Loucy (cell line): ENCODE results near the gene ATXN2.

Experiments
- H2AFZ ChIP-seq: fragments of 200-600 bp; sonication (generic); 2 replicates; pipeline ENCODE4 v1.6.0; 2016; ENCODE audit warnings: antibody characterized with exemption, mild to moderate bottlenecking, low read length, moderate library complexity
- H3F3A ChIP-seq: fragments of 200-600 bp; 2 replicates; pipeline ENCODE4 v1.6.0; 2016; ENCODE audit warnings: antibody characterized with exemption, low read depth, mild to moderate bottlenecking
- H3K27me3 ChIP-seq: fragments of 200-600 bp; sonication (generic); 2 replicates; pipeline ENCODE4 v1.6.1; 2014; ENCODE audit warnings: low read length, mild to moderate bottlenecking; ENCODE audit not compliant: insufficient read depth, poor library complexity, severe bottlenecking
- H3K36me3 ChIP-seq: fragments of 200-600 bp; sonication (generic); 2 replicates; pipeline ENCODE4 v1.6.1; 2016; ENCODE audit warnings: low read length; ENCODE audit not compliant: insufficient read depth
- H3K4me1 ChIP-seq: fragments of 200-600 bp; sonication (generic); 2 replicates; pipeline ENCODE4 v1.5.1; 2014; ENCODE audit warnings: low read length, mild to moderate bottlenecking; ENCODE audit not compliant: insufficient read depth, poor library complexity, severe bottlenecking
- H3K4me2 ChIP-seq: fragments of 200-600 bp; sonication (generic); 2 replicates; pipeline ENCODE4 v1.6.0; 2014; ENCODE audit warnings: antibody characterized with exemption, low read length, low read depth, mild to moderate bottlenecking; ENCODE audit not compliant: poor library complexity, severe bottlenecking
- H3K4me3 ChIP-seq: fragments of 200-600 bp; sonication (generic); 2 replicates; pipeline ENCODE4 v1.5.1; 2014; ENCODE audit warnings: low read length, mild to moderate bottlenecking, mixed read lengths; ENCODE audit not compliant: poor library complexity, severe bottlenecking
- H3K79me2 ChIP-seq: fragments of 200-600 bp; sonication (generic); 2 replicates; pipeline ENCODE4 v1.6.1; 2014; ENCODE audit warnings: low read length; ENCODE audit not compliant: insufficient read depth
- H3K9ac ChIP-seq: fragments of 200-600 bp; sonication (generic); 2 replicates; pipeline ENCODE4 v1.6.0; 2014; ENCODE audit warnings: mild to moderate bottlenecking, low read depth, low read length, moderate library complexity; ENCODE audit not compliant: poor library complexity, severe bottlenecking
- H3K9me2 ChIP-seq: fragments of 200-600 bp; sonication (generic); replicated peaks from 2 replicates; pipeline ENCODE4 v1.6.1; 2016; ENCODE audit warnings: low read depth, low read length, mixed read lengths
- H3K9me3 ChIP-seq: fragments of 200-600 bp; sonication (generic); 2 replicates; pipeline ENCODE4 v1.6.1; 2014; ENCODE audit warnings: mild to moderate bottlenecking, antibody characterized with exemption, low read length, low read depth; ENCODE audit not compliant: insufficient read depth
- H4K20me1 ChIP-seq: fragments of 200-600 bp; sonication (generic); 2 replicates; pipeline ENCODE4 v1.6.0; 2014; ENCODE audit warnings: antibody characterized with exemption, low read length, mild to moderate bottlenecking; ENCODE audit not compliant: insufficient read depth, poor library complexity, severe bottlenecking
- CTCF ChIP-seq: fragments of 200-600 bp; sonication (generic); conservative IDR thresholded peaks from 2 replicates; pipeline ENCODE4 v1.5.1; 2014; ENCODE audit warnings: mild to moderate bottlenecking, antibody characterized with exemption, low read length
- EZH2phosphoT487 ChIP-seq: fragments of 200-600 bp; IDR thresholded peaks from 2 replicates; pipeline ENCODE4 v1.6.1; 2018; ENCODE audit warnings: antibody characterized with exemption, mild to moderate bottlenecking, moderate library complexity, borderline replicate concordance

Gene ATXN2

GRCh38 chr12:111455448-111456320 lies 143.4 kb downstream of the ATXN2 start:
- TF ChIP-seq CTCF = no peak
- no peak for TF ChIP-seq EZH2phosphoT487
- H3K36me3 ChIP-seq = peaks cover 70% of the 10 kb centered on the region
- no peaks in the 10 kb centered on the region for H3K9me3 ChIP-seq
- H3K27me3 ChIP-seq = no peaks in the 10 kb centered on the region
- no peak overlapping the region for H3K4me3 ChIP-seq
- no peaks in the 10 kb centered on the region for H3K9me2 ChIP-seq
- H3K4me2 ChIP-seq = no peak overlapping the region
- no peaks in the 10 kb centered on the region for H3K4me1 ChIP-seq
- H3F3A ChIP-seq = peaks cover 2% of the 10 kb centered on the region; the same call in 1 of the 2 replicates
- no peak overlapping the region for H3K9ac ChIP-seq
- peaks cover 3% of the 10 kb centered on the region; the same call in 1 of the 2 replicates for H3K79me2 ChIP-seq
- H2AFZ ChIP-seq = no peak overlapping the region
- H4K20me1 ChIP-seq = no peaks in the 10 kb centered on the region

GRCh38 chr12:111454716-111455447 lies 144.2 kb downstream of the ATXN2 start:
- no peak overlapping the region for H3K9ac ChIP-seq
- H3K4me1 ChIP-seq = no peaks in the 10 kb centered on the region
- H4K20me1 ChIP-seq = no peaks in the 10 kb centered on the region
- no peak overlapping the region for H2AFZ ChIP-seq
- H3K9me2 ChIP-seq = no peaks in the 10 kb centered on the region
- no peak overlapping the region for H3K4me2 ChIP-seq
- TF ChIP-seq EZH2phosphoT487 = no peak
- no peak for TF ChIP-seq CTCF
- no peaks in the 10 kb centered on the region for H3K9me3 ChIP-seq
- H3K36me3 ChIP-seq = peaks cover 74% of the 10 kb centered on the region
- no peak overlapping the region for H3K4me3 ChIP-seq
- H3K79me2 ChIP-seq = peaks cover 4% of the 10 kb centered on the region; the same call in 1 of the 2 replicates
- H3F3A ChIP-seq = peaks cover 2% of the 10 kb centered on the region; the same call in 1 of the 2 replicates
- H3K27me3 ChIP-seq = no peaks in the 10 kb centered on the region

- peaks cover 2% of the 10 kb centered on the region; the same call in 1 of the 2 replicates for H3F3A ChIP-seq
- H2AFZ ChIP-seq = no peak overlapping the region
- no peaks in the 10 kb centered on the region for H3K4me1 ChIP-seq
- peaks cover 80% of the 10 kb centered on the region for H3K36me3 ChIP-seq
- H3K79me2 ChIP-seq = peaks cover 4% of the 10 kb centered on the region; the same call in 1 of the 2 replicates
- no peak overlapping the region for H3K4me2 ChIP-seq
- H3K27me3 ChIP-seq = no peaks in the 10 kb centered on the region
- no peaks in the 10 kb centered on the region for H3K9me2 ChIP-seq
- H3K9ac ChIP-seq = no peak overlapping the region
- no peaks in the 10 kb centered on the region for H4K20me1 ChIP-seq
- no peaks in the 10 kb centered on the region for H3K9me3 ChIP-seq
- TF ChIP-seq CTCF (no peak), EZH2phosphoT487 (no peak)
- H3K4me3 ChIP-seq = no peak overlapping the region
These were observed 144.8 kb downstream of the ATXN2 start for GRCh38 chr12:111454311-111454710.
